HL-60 (cell line): ENCODE data around the gene PDE5A.

ENCODE experiments used
- DNase-seq, 2 experiments: peaks; one replicate each; pipeline ENCODE4 v3.0.0-alpha.2; 2010 to 2020; ENCODE audit warnings: low read depth in 1 of 2, low spot score in 1 of 2
- H3K27ac ChIP-seq: fragments of 250-450 bp; sonication (Bioruptor Pico); replicated peaks from 2 replicates; pipeline ENCODE4 v1.5.1; 2020; ENCODE audit warnings: mild to moderate bottlenecking, moderate library complexity
- H3K27me3 ChIP-seq: fragments of 250-450 bp; sonication (Bioruptor Pico); 2 replicates; pipeline ENCODE4 v1.5.1; 2021; ENCODE audit warnings: mild to moderate bottlenecking, moderate library complexity; ENCODE audit not compliant: insufficient read depth, poor library complexity, severe bottlenecking
- H3K4me3 ChIP-seq: replicated peaks from 2 replicates; pipeline ENCODE4 v1.5.1; 2011; ENCODE audit warnings: mild to moderate bottlenecking, control low read depth, low read length; ENCODE audit not compliant: insufficient read depth
- GABPA ChIP-seq: IDR thresholded peaks from 2 replicates; pipeline ENCODE4 v1.6.1; 2012; ENCODE audit warnings: low read depth
- POLR2AphosphoS5 ChIP-seq: IDR thresholded peaks from 2 replicates; pipeline ENCODE4 v1.6.1; 2012; ENCODE audit warnings: low read depth
- SPI1 ChIP-seq: IDR thresholded peaks from 2 replicates; pipeline ENCODE4 v1.6.1; 2012; ENCODE audit warnings: low read depth, mild to moderate bottlenecking, borderline replicate concordance
- TF ChIP-seq, protein P1 (sequence below): IDR thresholded peaks from one replicate; pipeline ENCODE4 v1.5.1; 2011; ENCODE audit warnings: low read length, control low read depth, inconsistent platforms; ENCODE audit not compliant: insufficient read depth
- TF ChIP-seq, protein P2 (sequence below): IDR thresholded peaks from 2 replicates; pipeline ENCODE4 v1.6.1; 2012; ENCODE audit warnings: low read depth; ENCODE audit not compliant: insufficient replicate concordance

PDE5A gene

DNA sequence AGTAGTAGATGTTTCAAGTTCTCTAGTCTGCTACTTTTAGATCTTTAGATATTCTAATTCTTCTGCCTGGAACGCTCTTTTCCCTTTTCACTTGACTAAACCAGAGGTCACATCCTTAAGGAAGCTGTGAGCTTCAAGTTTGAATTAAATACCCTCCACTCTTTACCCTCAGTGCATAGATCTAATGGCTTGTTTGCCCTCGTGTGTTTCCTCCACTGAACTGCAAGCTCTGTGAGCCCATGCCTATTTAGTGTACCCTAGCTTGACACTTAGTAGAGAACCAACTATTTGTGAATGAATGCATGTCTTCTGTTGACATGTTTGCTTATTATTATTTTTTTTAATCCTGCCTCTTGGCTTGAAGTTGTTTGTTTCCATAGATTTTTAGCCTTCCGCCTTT is 138.3 kb downstream of the PDE5A start:
- no peak for DNase-seq
- Histone ChIP-seq H3K27me3 (no peaks in the 10 kb centered on the region), H3K27ac (no peak overlapping the region), H3K4me3 (no peak overlapping the region)
- TF ChIP-seq, protein P1, sequence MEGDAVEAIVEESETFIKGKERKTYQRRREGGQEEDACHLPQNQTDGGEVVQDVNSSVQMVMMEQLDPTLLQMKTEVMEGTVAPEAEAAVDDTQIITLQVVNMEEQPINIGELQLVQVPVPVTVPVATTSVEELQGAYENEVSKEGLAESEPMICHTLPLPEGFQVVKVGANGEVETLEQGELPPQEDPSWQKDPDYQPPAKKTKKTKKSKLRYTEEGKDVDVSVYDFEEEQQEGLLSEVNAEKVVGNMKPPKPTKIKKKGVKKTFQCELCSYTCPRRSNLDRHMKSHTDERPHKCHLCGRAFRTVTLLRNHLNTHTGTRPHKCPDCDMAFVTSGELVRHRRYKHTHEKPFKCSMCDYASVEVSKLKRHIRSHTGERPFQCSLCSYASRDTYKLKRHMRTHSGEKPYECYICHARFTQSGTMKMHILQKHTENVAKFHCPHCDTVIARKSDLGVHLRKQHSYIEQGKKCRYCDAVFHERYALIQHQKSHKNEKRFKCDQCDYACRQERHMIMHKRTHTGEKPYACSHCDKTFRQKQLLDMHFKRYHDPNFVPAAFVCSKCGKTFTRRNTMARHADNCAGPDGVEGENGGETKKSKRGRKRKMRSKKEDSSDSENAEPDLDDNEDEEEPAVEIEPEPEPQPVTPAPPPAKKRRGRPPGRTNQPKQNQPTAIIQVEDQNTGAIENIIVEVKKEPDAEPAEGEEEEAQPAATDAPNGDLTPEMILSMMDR: no peak
- TF ChIP-seq, protein P2, sequence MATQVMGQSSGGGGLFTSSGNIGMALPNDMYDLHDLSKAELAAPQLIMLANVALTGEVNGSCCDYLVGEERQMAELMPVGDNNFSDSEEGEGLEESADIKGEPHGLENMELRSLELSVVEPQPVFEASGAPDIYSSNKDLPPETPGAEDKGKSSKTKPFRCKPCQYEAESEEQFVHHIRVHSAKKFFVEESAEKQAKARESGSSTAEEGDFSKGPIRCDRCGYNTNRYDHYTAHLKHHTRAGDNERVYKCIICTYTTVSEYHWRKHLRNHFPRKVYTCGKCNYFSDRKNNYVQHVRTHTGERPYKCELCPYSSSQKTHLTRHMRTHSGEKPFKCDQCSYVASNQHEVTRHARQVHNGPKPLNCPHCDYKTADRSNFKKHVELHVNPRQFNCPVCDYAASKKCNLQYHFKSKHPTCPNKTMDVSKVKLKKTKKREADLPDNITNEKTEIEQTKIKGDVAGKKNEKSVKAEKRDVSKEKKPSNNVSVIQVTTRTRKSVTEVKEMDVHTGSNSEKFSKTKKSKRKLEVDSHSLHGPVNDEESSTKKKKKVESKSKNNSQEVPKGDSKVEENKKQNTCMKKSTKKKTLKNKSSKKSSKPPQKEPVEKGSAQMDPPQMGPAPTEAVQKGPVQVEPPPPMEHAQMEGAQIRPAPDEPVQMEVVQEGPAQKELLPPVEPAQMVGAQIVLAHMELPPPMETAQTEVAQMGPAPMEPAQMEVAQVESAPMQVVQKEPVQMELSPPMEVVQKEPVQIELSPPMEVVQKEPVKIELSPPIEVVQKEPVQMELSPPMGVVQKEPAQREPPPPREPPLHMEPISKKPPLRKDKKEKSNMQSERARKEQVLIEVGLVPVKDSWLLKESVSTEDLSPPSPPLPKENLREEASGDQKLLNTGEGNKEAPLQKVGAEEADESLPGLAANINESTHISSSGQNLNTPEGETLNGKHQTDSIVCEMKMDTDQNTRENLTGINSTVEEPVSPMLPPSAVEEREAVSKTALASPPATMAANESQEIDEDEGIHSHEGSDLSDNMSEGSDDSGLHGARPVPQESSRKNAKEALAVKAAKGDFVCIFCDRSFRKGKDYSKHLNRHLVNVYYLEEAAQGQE: no peak
- TF ChIP-seq POLR2AphosphoS5 (no peak), SPI1 (no peak), GABPA (no peak)

DNA sequence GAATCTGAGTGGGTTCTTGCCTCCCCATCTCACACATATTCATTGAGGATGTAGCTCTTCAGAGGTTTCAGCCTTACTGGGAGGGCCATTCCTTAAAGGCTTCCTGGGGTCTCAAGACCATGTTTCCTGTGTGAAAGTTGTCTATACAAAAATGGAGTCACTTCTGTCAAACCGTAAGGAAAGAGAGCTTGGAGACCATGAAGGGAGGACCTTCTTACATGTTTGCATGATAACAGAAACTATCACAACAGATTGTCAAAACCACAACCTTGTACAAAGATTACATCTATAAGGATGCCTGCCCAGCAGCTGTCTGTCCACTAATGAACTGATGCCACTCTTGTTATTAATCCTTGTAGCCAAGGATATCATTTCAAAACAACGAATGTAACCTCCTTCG is 139.3 kb downstream of the PDE5A start:
- no peak for DNase-seq
- TF ChIP-seq, protein P2: no peak
- no peak for TF ChIP-seq GABPA
- no peak for TF ChIP-seq POLR2AphosphoS5
- Histone ChIP-seq H3K4me3 (no peak overlapping the region), H3K27ac (no peak overlapping the region), H3K27me3 (no peaks in the 10 kb centered on the region)

DNA sequence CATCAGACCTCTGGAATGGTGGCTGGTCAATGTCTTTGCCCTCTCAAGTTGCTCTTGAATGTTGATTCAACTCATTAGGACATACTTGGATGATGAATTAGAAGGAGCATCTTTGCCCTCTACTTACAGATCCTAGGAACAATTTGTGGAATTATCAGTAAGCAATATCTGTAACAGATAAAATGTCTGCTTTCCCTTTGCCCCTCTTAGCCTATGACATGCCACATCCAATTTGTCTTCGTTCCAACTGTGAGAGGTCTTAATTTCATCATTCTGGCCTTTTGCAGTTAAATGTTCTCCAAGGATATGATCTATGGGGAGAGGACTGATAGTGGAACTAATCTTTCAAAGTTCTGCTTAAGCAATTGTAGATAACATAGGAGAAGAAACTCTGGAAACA is 148.3 kb downstream of the PDE5A start:
- H3K4me3 ChIP-seq: no peak overlapping the region

More for the DNA sequence above, 148.3 kb downstream of the PDE5A start:
- H3K27me3 ChIP-seq: no peaks in the 10 kb centered on the region
- TF ChIP-seq SPI1 (no peak), POLR2AphosphoS5 (no peak), GABPA (no peak)
- TF ChIP-seq, protein P1: no peak
- TF ChIP-seq, protein P2: no peak
- H3K27ac ChIP-seq: no peak overlapping the region
- no peak for DNase-seq
